NCI-H82 treated with DMSO at 0.1 percent for 48 hours (cell line): Measurements from ENCODE around the gene COL1A2.

Source experiments
- DNase-seq: peaks from one replicate; lab custom pipeline; 2025; ENCODE audit not compliant: unreplicated experiment; lab: John Stamatoyannopoulos, UW

COL1A2 gene

GRCh38 chr7:94382132-94382531 is 12.6 kb upstream of the COL1A2 start:
- DNase-seq = no peak

DNA sequence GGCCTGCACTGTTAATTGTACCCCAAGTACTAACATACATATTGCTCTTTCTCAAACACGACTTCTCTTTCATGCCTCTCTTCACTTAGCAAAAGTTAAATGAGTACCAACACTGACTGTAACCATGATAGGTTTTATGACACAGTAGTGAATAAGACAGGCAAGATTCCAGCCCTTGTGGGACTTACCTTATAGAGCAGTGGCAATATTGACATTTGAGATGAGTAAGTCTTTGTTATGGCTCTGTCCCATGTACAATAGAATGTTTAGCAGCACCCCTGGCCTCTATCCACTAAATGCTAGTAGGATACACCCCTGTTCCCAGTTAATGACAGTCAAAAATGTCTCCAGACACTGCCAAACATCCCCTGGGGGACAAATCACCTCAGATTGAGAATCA is 11.9 kb upstream of the COL1A2 start:
- DNase-seq = no peak

DNA sequence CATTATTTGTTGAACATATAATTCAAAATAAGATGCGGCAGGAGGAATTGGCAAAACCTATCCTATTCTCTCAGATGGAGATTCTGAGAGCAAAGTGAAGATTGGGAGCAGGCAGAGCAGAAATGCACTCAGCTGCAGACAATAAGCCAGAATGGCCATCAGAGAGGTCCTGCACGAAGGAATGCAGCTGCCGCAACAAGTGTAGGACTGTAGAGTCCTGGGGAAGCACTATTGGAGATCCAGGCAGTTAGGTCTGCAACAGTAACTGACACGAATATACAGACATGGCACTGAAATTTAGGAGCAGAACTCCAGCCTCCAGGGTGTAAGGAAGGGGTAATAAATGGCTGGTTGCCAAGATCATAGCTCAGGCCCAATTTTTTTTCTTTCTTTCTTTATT is 10.4 kb upstream of the COL1A2 start:
- no peak for DNase-seq

DNA sequence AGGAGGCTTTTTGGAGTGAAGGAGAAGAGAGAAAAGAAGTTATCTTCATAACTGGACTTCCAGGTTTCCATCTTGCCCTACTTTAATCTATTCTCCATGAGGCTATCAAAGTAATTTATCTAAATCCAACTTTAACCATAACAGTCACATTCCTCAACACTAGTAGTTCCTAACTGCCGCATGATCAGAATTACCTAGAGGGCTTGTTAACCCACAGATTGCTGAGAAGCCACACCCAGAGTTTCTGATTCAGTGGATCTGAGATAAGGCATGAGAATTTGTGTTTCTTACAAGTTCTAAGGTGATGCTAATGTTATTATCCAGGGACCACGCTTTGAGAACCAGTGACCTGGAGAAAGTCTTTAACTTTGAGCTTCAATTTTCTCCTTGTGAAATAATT is 8.3 kb upstream of the COL1A2 start:
- no peak for DNase-seq

DNA sequence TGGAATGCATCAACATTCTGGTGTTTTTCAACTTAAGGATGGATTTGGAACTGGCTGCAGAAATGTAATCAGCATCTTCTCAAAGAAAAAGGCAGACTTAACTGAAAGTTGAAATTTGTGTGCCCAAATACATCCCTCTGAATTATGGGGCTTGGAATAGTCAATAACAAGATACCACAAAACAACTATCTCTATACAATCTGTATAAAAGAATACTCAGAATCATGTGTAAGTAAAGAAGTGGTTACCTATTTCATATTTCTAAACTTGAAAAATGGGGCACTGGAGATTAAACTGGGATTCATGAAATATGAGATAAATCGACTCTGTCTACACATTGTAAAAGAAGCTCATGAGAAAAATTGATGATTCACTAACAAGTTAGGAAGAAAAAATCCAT is 6.2 kb upstream of the COL1A2 start:
- DNase-seq = no peak

DNA sequence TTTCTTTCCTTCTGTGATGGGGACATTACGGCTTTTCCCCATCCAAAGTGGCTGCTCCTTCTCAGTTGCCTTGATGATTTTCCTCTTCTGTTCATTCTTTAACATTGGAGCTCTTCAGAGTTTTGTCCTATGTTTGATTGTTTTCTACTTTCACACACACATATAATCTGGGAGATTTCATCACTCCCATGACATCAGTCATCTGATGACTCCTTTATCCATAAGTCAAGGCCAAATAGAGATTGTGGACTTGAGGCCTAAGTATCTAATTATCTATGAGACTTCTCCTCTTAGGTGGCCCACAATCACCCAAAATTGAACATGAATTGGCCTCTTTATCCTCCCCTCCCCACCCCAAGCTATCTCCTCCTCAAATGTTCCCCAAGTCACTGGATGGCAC is 5.3 kb upstream of the COL1A2 start:
- no peak for DNase-seq

DNA sequence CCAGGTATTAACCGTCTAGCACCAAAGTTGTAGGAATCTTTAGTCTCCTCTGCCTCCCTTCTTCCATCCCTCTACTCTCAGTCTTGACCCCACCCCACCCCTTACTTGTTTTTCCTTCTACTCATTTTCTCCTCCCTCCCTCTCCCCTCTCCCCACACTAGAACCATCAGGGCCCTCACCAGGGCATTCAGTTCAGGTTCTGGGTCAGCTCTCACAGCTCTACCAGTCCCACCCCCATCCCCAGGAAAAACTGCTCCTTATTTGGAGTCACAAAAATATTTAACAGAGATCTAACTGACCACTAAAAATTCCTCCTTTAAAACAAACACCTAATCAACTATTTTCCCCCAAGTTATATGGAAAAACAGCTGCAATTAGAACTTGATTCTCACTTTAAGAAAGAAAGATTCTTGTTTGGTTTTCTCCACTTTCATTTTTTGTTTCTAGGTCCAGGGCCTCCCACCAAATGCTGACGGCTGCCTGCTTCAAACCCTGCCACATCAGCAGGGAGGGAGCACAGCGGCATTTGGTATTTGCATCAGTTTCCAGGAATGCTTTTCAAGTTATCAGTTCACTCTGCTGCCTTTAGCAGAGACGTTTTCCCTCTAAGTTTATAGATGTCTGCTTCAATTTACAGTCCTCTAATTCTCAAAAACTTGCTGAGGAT is 2.8 kb upstream of the COL1A2 start:
- no peak for DNase-seq

DNA sequence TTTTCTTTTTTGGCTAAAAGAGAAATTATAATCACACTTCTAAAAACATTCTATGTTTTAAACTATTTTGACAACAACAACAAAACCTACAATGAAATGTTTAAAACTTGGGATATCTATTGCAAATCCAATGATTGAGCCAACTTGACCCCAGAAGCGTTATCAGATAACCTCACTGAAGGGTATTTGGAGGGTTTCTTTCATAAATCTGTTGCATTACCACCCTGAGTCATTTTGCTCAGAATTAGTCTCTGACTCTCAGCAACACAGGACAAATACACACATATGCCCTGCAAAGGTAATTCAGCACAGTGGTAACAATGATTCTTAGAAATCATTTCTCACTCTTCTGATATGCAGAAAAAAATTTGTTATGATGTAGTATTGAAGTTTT is 2.3 kb upstream of the COL1A2 start:
- no peak for DNase-seq

- no peak for DNase-seq
These were observed 1.2 kb upstream of the COL1A2 start for GRCh38 chr7:94393246-94394108.

GRCh38 chr7:94394109-94394436 is 622 bp upstream of the COL1A2 start:
- DNase-seq = no peak

DNA sequence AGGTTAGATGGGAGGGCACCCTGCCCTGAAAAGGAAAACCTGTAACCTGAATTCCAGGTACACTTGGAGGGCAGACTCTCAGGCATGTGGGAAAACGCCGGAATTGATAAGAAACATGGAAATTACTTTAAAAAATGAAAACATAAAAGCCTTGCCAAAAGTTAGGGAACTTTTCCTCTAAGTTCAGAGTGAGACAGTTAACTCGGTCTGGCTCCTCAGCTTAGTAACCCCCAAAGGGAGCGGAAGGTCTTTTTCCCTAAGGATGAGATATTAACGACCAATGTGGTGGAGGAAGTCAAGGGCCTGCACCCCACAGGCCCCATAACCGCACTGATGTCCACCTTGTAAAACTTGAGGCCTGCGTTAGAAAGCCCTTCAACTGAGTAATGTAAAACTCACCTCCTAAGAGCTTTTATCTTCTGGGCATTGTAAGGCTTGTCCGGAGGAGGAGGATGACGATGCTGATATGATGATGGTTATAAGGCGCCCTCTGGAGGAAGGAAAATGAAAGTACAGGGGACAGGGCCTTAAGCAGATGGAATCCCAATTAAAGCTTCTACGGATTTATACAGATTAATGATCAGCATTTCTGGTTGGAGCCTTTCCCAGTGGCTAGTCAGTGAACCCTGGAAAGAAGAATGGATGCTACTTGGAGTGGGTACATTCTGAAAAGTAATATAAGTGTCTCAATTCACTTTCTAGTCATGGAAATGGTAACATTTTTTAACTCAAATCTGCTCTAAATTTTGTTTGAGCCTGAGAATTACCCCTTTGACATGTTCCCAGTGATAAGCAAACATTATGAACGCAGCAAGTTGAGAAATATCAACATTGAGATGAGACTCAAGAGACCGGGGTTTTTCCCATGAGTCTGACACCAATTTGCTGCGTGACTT is 694 bp downstream of the COL1A2 start:
- DNase-seq = peak; percentile 92

DNA sequence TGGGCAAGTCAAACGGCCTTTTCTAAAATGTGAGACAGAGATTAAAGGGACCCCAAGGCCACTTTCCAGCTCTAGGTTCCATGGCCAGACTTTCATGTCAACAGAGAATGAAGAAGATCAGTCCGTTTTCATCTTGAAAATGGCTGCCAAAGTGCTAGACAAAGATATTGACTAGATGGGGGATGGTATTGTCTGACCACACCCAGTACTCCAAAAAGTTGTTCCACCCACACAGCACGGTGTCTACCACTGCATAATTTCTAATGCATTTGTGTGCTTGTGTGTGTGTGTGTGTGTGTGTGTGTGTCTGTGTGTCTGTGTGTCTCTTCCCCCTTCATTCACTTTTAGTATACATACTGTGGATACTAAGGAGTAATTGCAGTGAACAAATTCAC is 1.3 kb downstream of the COL1A2 start:
- no peak for DNase-seq

GRCh38 chr7:94396596-94396995 is 1.9 kb downstream of the COL1A2 start:
- no peak for DNase-seq

- no peak for DNase-seq
These were observed 3.0 kb downstream of the COL1A2 start for GRCh38 chr7:94397722-94398121.

DNA sequence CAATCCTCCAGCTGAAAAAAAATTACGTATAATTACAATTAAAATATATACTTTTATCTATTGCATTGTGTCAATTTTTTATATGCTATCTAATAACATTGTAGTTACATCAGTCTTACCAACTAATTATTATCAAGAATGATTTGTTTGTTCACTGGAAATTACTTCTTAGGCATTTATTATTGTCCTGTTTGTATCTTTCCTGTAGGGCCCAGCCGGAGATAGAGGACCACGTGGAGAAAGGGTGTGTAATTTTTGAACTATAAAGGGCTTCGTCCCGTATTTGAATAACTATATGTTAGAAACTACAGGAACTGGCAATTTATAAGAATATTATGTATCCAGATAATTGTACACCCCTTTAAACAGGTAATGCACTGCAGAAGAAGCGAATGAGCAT is 4.1 kb downstream of the COL1A2 start:
- no peak for DNase-seq

- no peak for DNase-seq
These were observed 5.3 kb downstream of the COL1A2 start for GRCh38 chr7:94400022-94400421.

- no peak for DNase-seq
These were observed 6.1 kb downstream of the COL1A2 start for GRCh38 chr7:94400643-94401427.

DNA sequence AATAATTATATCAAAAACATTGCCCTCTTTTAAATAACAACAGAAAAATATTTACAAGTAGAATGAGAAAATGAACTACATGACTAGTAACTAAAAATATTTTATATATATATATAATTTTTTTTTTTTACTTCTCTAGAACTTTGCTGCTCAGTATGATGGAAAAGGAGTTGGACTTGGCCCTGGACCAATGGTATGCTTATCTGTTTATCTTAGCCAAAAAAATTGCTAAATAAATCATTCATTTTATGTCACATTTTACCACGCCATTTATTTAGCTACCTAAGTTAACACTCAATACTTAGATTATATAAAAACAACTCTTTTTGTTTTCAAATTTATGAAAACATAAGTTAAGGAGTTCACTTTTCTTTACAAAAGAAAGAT is 6.7 kb downstream of the COL1A2 start:
- DNase-seq = no peak

DNA sequence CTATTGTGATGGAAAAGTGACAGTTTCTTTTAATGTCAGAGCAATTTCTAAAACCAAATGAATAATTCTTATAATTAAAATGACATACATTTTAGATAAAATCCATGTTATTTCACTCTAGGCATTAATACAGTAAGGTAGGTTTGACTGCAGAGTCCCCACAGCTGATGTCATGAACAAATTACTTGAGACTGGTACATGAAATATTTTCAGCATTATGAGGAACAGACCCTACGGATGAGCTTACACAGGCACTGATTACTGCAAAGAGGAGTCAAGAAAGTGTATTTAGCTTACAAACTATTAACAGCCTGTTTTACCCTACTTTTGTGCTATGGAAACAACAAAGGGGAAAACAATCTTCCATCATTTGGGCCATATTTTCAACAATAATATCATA is 8.9 kb downstream of the COL1A2 start:
- no peak for DNase-seq

GRCh38 chr7:94405506-94405905 is 10.8 kb downstream of the COL1A2 start:
- no peak for DNase-seq

DNA sequence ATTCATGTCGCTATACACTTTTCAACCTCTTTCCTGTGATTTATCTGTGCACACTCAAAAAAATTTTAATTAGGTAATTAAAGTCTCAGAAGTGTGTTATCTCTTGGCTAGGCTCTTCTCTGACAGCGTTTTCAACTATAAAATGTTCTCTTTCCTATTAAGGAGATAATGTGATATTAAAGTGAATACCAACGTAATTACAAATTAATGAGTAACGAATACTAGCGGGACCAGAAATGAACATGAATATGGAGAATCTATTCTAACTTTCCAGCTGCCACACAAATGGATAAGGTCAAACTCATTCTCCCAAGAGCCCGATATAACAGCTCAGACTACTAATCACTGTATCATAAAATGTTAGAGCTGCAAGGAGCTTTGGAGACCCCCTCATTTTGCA is 12.0 kb downstream of the COL1A2 start:
- DNase-seq = no peak
